ENCODE measurements around the gene INTS2. TPM values are rescaled to one million over a fixed set of nuclear protein-coding genes. Genes with fewer than 3 reads are reported as not detected.
"Not testable (repeated sequence)": the region's sequence is repeated elsewhere in the genome, so short reads cannot be mapped to it uniquely, and the experiment has no call there.

Gene INTS2
- total RNA-seq (2014; rRNA removed; shearing (Covaris generic)) = 11.6 and 12.4 TPM in 2 replicates
- 5.6 and 7.8 TPM in 2 replicates for polyA plus RNA-seq (2015; cell fraction: cytosol; rRNA removed)
- 39.8 and 46.3 TPM in 2 replicates for polyA plus RNA-seq (2015; cell fraction: nucleus; rRNA removed)

DNA sequence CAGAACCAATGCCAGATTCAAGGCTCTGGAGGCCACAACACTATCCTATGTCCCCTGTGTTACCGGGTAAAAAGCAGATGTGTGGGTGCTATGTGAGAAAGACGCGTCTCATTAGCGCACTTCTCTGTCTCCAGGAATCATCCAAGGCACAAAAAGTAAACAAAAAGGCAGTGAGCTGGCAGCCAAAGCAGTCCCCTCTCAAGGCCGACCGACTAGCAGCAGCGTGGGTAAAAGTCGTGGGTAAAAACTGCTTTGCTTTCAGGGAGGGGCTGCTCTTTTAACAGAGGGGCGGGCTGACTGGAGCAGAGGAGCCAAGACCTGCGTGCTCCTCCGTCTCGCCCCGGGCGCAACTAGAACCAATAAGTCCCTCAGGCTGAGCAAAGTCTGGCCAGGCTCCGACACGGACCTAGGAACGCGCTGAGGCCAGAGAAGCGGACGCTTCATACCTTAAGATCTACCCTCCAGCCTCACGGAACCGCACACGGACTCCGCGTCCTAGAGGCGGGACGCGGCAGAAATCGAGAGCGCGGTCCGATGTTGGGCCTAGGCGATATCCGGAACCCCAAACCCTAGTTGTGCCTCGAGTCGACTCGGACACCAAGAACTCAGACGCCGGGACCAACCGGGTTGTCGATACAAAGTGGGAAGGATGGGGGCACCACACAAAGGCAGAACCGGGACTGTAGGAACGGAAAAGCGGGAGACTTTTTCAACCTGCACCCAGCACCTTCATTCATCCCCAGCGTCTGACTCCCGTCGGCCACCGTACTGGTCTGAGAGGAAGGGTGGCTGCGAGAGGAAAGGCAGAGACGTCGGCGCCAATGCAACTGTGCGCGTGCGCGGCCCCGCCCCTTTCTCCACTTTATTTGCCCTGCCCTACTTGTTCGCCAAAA is at the start of gene INTS2:
Gene INTS2 (minus strand): TSS at position 775 of the 893 bp plus-strand sequence. CDS start 1,338 bp downstream, outside the sequence.
- DNase-seq (ENCODE audit: low read depth) = peak; percentile 93

GRCh38 chr17:61974115-61974514 is 46.3 kb upstream of the INTS2 start:
- no peak for DNase-seq (ENCODE audit: low read depth)

DNA sequence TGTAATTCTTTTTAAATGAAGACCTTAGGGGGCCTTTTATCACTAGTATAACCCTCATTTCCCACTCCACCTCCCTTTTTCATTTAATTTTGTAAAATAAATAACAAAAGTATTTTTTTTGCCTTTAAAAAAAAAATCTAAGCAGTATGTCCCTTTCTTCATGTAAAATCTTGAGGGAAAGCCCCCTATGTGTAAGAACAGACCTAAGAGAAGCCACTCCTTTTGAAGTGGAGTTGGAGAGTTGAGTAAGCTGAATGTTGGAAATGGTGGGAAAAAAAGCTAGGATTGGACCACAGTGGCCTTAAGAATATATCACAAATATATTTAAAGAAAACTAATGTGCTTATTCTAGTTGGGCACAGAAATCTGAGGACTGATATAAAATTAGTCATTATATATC is 44.5 kb upstream of the INTS2 start:
- no peak for DNase-seq (ENCODE audit: low read depth)

DNA sequence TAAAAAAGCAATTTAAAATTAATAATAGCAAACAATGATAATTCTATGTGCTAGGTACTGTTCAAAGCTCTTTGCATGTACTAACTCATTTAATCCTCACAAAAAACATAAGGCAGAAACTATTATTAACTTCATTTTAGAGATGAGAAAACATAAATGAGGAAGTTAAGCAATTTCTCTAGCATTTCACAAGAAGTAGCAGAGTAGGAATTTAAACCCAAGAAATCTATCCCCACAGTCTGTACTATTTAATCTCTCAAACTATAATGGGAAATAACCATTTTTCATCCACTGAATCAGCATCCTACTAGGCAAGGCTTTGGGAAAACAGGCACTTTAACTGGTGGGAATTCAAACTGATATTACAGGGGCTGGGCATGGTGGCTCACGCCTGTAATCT is 42.2 kb upstream of the INTS2 start:
- no peak for DNase-seq (ENCODE audit: low read depth)

DNA sequence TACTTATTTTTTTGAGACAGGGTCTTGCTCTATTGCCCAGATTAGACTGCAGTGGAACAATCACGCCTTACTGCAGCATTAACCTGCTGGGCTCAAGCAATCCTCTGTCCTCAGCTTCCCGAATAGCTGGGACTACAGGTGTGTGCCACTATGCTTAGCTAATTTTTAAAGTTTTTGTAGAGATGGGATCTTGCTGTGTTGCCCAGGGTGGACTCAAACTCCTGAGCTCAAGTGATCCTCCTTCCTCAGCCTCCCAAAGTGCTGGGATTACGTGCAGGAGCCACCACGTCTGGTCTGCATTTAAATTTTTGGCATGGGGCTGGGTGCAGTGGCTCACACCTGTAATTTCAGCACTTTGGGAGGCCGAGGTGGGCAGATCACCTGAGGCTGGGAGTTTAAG is 41.0 kb upstream of the INTS2 start:
- no peak for DNase-seq (ENCODE audit: low read depth)

GRCh38 chr17:61967729-61968128 is 39.9 kb upstream of the INTS2 start:
- no peak for DNase-seq (ENCODE audit: low read depth)

DNA sequence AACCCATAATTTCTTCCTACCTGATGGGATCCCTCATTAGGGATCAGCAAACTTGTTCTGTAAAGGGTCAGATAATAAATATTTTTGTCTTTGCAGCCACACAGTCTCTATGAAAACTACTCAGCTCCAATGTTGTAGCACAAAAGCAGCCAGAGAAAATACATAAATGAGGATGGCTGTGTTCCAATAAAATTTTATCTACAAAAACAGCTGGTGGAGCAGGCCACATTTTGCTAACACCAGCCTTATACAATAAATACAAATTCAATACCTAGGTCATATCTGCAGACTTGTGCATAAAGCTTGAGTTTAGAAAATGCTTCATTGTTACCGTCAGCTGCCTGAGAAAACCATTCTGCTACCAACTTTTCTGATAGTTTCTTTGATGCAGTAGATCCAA is 38.4 kb upstream of the INTS2 start:
- DNase-seq (ENCODE audit: low read depth) = no peak

GRCh38 chr17:61955619-61956018 is 27.8 kb upstream of the INTS2 start:
- DNase-seq (ENCODE audit: low read depth) = no peak

DNA sequence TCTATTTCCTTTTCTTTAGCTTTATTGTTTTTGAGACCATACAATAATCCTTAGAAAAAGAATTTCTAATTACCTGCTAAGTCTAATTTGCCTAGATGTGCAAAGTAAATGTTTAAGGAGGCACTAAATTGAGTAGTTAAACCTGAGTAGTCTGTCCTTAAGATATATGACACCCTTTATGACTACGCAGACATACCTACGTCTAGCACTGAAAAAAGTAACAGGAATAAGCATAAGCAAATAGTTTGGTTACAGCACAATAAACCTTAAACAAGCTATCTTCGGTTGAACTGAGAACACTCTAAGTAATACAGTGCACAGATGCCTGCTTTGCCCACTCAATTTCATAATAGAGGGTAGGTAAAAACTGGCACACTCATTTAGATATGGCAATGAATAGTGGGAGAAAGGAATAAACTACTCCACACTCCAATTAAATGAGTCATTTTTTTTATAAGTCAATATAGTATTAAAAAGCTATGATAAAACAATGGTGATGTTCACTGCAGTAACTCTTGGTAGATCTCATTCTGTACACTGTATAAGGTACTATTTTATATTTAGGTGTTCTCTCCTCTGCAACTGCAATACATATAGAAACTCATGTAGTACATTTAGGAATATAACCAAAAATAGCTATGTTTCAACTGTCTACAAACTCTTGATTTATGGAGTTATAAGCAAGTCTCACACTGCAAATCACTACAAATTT is 19.7 kb upstream of the INTS2 start:
- no peak for DNase-seq (ENCODE audit: low read depth)

DNA sequence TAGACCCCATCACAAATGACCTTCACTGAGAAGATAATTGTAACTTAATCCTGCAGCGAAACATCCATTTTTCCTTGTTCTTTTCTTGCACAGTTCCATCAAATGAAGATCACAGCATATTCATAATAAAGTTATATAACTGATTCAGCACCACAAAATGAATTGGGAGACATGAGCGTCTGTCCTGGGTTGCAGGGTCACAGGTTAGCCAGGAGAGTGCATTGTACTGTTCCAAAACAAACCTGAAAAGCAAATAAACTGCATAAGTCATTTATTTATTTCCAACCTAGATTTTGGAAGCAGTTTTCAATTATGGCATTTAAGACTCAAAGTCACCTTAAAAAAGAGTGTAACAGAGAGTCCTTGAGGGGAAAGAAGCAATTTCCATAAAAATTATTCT is 18.6 kb upstream of the INTS2 start:
- no peak for DNase-seq (ENCODE audit: low read depth)

GRCh38 chr17:61943117-61943516 is 15.3 kb upstream of the INTS2 start:
- no peak for DNase-seq (ENCODE audit: low read depth)

- no peak for DNase-seq (ENCODE audit: low read depth)
Measured at GRCh38 chr17:61942085-61942484, 14.3 kb upstream of the INTS2 start.

DNA sequence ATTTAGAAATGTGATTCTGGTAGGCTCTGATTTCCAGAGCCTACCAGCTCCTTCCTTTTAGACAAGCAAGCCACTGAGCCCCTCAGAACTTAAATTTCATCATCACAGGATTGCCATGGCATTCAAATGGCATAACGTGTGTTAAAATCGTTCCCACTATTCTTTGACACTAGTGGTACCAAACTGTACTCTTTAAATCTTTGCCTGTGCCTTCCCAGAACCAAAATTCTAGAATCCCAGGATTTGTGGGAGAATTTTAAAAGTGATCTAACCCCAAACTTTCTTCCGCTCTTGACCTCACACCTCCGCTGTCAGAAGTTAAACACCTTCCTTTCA is 287 bp upstream of the INTS2 start:
- DNase-seq (ENCODE audit: low read depth) = no peak

DNA sequence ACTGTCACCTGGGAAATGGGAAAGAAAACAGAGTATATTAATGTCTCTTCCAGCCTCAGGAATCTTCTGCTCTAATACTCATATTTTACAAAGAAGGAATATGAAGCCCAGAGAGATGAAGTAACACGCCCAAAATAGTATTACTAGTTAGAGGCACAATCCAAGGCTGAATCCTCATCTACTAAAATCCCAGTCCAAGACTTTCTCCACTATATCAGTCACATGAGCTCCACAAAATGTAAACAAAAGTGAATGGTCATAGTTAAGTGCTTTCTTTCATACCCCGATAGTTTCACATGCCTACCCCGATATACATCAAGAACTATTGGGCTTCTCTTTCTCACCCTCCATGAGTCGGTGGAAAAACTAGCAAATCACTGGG is 965 bp downstream of the INTS2 start:
- DNase-seq (ENCODE audit: low read depth) = no peak

DNA sequence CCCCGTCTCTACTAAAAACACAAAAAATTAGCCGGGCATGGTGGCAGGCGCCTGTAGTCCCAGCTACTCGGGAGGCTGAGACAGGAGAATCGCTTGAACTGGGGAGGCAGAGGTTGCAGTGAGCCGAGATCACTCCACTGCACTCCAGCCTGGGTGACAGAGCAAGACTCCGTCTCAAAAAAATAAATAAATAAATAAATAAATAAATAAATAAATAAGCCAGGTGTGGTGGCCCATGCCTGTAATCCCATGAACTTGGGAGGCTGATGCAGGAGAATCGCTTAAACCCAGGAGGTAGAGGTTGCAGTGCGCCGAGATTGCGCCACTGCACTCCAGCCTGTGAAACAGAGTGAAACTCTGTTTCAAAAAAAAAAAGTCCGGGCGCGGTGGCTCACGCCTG is 12.6 kb downstream of the INTS2 start:
- not testable (repeated sequence) for DNase-seq (ENCODE audit: low read depth)

- no peak for DNase-seq (ENCODE audit: low read depth)
Measured at GRCh38 chr17:61908292-61909037, 19.3 kb downstream of the INTS2 start.

GRCh38 chr17:61907361-61907760 is 20.4 kb downstream of the INTS2 start:
- no peak for DNase-seq (ENCODE audit: low read depth)

GRCh38 chr17:61904094-61904710 is 23.6 kb downstream of the INTS2 start:
- DNase-seq (ENCODE audit: low read depth) = no peak

DNA sequence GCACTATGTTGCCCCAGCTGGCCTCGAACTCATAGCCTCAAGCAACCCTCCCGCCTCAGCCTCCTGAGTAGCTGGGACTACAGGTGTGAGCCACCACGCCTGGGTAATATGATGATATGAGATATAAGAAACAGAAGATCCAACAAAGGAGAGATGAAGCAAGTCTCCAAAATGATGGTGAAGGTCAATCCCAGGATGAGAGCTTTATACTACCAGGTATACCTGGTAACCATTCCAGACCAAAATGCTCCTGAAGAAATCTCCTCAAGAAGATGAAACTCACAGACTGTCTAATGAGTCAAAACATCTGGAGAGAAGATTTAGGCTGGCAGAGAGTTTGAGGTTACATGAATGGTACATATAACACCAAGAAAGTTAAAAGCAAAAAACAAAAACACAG is 24.5 kb downstream of the INTS2 start:
- DNase-seq (ENCODE audit: low read depth) = no peak

- DNase-seq (ENCODE audit: low read depth) = no peak
Measured at GRCh38 chr17:61897548-61898180, 30.1 kb downstream of the INTS2 start.

GRCh38 chr17:61895391-61895790 is 32.4 kb downstream of the INTS2 start:
- no peak for DNase-seq (ENCODE audit: low read depth)

Data from HT1080 (cell line).